GM12878 (cell line): ENCODE measurements around the gene BCOR. TPM values are rescaled to one million over a fixed set of nuclear protein-coding genes. Genes with fewer than 3 reads are reported as not detected.

Experiments used
- ATF3 ChIP-seq: IDR thresholded peaks from 2 replicates; pipeline ENCODE4 v1.6.1; 2011; ENCODE audit warnings: low read depth, mild to moderate bottlenecking, low read length, moderate library complexity, borderline replicate concordance; ENCODE audit errors: extremely low read depth
- BACH1 ChIP-seq: fragments of 450-650 bp; IDR thresholded peaks from 2 replicates; pipeline ENCODE4 v1.6.1; 2017; ENCODE audit warnings: mild to moderate bottlenecking, borderline replicate concordance
- BHLHE40 ChIP-seq, 2 experiments: fragments of 450-650 bp in 1 of 2; IDR thresholded peaks; 2 replicates each; pipeline ENCODE4 v1.6.1; 2011 to 2017; ENCODE audit warnings: low read depth in 2 of 2, borderline replicate concordance in 1 of 2, improper control_type of control experiment in 1 of 2, low read length in 1 of 2, mild to moderate bottlenecking in 1 of 2
- BMI1 ChIP-seq: fragments of 450-650 bp; IDR thresholded peaks from 2 replicates; pipeline ENCODE4 v1.6.1; 2016; ENCODE audit warnings: mild to moderate bottlenecking, moderate library complexity, borderline replicate concordance
- HDGF ChIP-seq: fragments of 450-650 bp; IDR thresholded peaks from 2 replicates; pipeline ENCODE4 v1.6.1; 2016; ENCODE audit warnings: antibody characterized with exemption
- NR2F1 ChIP-seq: fragments of 450-650 bp; conservative IDR thresholded peaks from 2 replicates; pipeline ENCODE4 v1.6.1; 2017; ENCODE audit warnings: mild to moderate bottlenecking
- PKNOX1 ChIP-seq: fragments of 450-650 bp; IDR thresholded peaks from 2 replicates; pipeline ENCODE4 v1.6.1; 2016; ENCODE audit warnings: mild to moderate bottlenecking
- POLR2A ChIP-seq: IDR thresholded peaks from 2 replicates; pipeline ENCODE4 v1.6.1; 2011; ENCODE audit warnings: low read depth, mild to moderate bottlenecking, low read length
- PRDM15 ChIP-seq: fragments of 450-650 bp; formaldehyde crosslinking; IDR thresholded peaks from 2 replicates; pipeline ENCODE4 v1.4.0; 2020; ENCODE audit warnings: mild to moderate bottlenecking, moderate library complexity
- RBBP5 ChIP-seq: fragments of 200-600 bp; sonication (generic); conservative IDR thresholded peaks from 2 replicates; pipeline ENCODE4 v1.6.1; 2016
- RCOR1 ChIP-seq: conservative IDR thresholded peaks from 2 replicates; pipeline ENCODE4 v1.6.1; 2012; ENCODE audit warnings: low read depth, low read length, improper control_type of control experiment
- SMAD5 ChIP-seq: IDR thresholded peaks from 2 replicates; pipeline ENCODE4 v1.6.1; 2016; ENCODE audit warnings: antibody characterized with exemption, low read depth
- SMARCA5 ChIP-seq: fragments of 450-650 bp; IDR thresholded peaks from 2 replicates; pipeline ENCODE4 v1.6.1; 2017; ENCODE audit warnings: mild to moderate bottlenecking
- SRF ChIP-seq, 2 experiments: IDR thresholded peaks; 2 replicates each; pipeline ENCODE4 v1.6.1; 2011; ENCODE audit warnings: low read depth in 2 of 2, low read length in 2 of 2, mild to moderate bottlenecking in 1 of 2, moderate library complexity in 1 of 2
- STAT1 ChIP-seq: fragments of 450-650 bp; conservative IDR thresholded peaks from 2 replicates; pipeline ENCODE4 v1.6.1; 2014; ENCODE audit warnings: antibody characterized with exemption, mild to moderate bottlenecking
- TARDBP ChIP-seq: IDR thresholded peaks from 2 replicates; pipeline ENCODE4 v1.6.1; 2016; ENCODE audit warnings: borderline replicate concordance
- ZBTB4 ChIP-seq: fragments of 450-650 bp; formaldehyde crosslinking; IDR thresholded peaks from 2 replicates; pipeline ENCODE4 v1.4.0; 2022; ENCODE audit warnings: mild to moderate bottlenecking, moderate library complexity
- polyA plus RNA-seq, 11 experiments: library from polyadenylated mRNA; depleted of rRNA in 4 of 11; unstranded in 6 of 11; stranded (reverse) in 5 of 11; fragments of >200 nt; fragmentation: Nextera tagmentation in 4 of 11; fragmentation: Illumina TruSeq in 1 of 11; extraction: Ambion mirVana in 4 of 11; extraction: Trizol in 1 of 11; gene quantifications; 1 replicate in 1 of 11; 2 replicates in 10 of 11; pipeline versions ENCODE4 v1.2.1 to v1.2.3, GENCODE V29; 2011 to 2016; ENCODE audit warnings: inconsistent platforms in 2 of 11, missing spikeins in 2 of 11, low read depth in 1 of 11
- total RNA-seq, 4 experiments: library from RNA; depleted of rRNA in 3 of 4; stranded (reverse); fragments of >200 nt in 3 of 4; fragmentation: Illumina TruSeq in 1 of 4; extraction: Trizol in 1 of 4; gene quantifications; 2 replicates each; pipeline versions ENCODE4 v1.2.1 to v1.2.3, GENCODE V29; 2013 to 2021
- TF ChIP-seq, protein P1 (sequence below): fragments of 450-650 bp; IDR thresholded peaks from 2 replicates; pipeline ENCODE4 v1.6.1; 2017; ENCODE audit warnings: mild to moderate bottlenecking
- TF ChIP-seq, protein P2 (sequence below): fragments of 450-650 bp; IDR thresholded peaks from 2 replicates; pipeline ENCODE4 v1.6.1; 2017; ENCODE audit warnings: borderline replicate concordance

Gene BCOR
- total and polyA plus RNA-seq, 10 of the 15 experiments (the other 5 are each of a cell fraction or from before 2014, with no cell fraction given), result 5.1 to 16.4 (median 10.1) TPM

GRCh38 chrX:40012868-40013265, 84.9 kb downstream of the BCOR start (continued):
- TF ChIP-seq TARDBP (no peak), BMI1 (no peak), PKNOX1 (no peak), BHLHE40 (IDR thresholded peaks at IDR 0.05; ENCODE audit: borderline replicate concordance in 1 of 2, low read depth in 2 of 2, low read length in 1 of 2) (0 out of 4 replicates have a peak, but pooled peaks of 1 of the 2 experiments have one; percentile 9), SMAD5 (no peak), POLR2A (peak; percentile 60; the same call in 1 of the 2 replicates), NR2F1 (peak; percentile 45; the same call in 1 of the 2 replicates), RCOR1 (no peak), STAT1 (no peak), RBBP5 (no peak), ATF3 (no peak), BACH1 (no peak), HDGF (no peak), PRDM15 (CRISPR knock-in tag) (no peak), ZBTB4 (CRISPR knock-in tag) (no peak), SMARCA5 (no peak), SRF (IDR thresholded peaks at IDR 0.05; ENCODE audit: low read depth in 2 of 2, low read length in 2 of 2) (peak; percentile 33 to 51; a peak in 1 of 4 replicates)
- TF ChIP-seq, protein P1, sequence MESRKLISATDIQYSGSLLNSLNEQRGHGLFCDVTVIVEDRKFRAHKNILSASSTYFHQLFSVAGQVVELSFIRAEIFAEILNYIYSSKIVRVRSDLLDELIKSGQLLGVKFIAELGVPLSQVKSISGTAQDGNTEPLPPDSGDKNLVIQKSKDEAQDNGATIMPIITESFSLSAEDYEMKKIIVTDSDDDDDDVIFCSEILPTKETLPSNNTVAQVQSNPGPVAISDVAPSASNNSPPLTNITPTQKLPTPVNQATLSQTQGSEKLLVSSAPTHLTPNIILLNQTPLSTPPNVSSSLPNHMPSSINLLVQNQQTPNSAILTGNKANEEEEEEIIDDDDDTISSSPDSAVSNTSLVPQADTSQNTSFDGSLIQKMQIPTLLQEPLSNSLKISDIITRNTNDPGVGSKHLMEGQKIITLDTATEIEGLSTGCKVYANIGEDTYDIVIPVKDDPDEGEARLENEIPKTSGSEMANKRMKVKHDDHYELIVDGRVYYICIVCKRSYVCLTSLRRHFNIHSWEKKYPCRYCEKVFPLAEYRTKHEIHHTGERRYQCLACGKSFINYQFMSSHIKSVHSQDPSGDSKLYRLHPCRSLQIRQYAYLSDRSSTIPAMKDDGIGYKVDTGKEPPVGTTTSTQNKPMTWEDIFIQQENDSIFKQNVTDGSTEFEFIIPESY, result no peak
- TF ChIP-seq, protein P2, sequence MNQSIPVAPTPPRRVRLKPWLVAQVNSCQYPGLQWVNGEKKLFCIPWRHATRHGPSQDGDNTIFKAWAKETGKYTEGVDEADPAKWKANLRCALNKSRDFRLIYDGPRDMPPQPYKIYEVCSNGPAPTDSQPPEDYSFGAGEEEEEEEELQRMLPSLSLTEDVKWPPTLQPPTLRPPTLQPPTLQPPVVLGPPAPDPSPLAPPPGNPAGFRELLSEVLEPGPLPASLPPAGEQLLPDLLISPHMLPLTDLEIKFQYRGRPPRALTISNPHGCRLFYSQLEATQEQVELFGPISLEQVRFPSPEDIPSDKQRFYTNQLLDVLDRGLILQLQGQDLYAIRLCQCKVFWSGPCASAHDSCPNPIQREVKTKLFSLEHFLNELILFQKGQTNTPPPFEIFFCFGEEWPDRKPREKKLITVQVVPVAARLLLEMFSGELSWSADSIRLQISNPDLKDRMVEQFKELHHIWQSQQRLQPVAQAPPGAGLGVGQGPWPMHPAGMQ, result no peak
- TF ChIP-seq, all 136 proteins: peak for 8
